Measurements from ENCODE around the gene NAPSA.

Gene NAPSA

GRCh38 chr19:50322234-50322633, 43.2 kb downstream of the NAPSA start:
- Histone ChIP-seq H4K20me1 (ENCODE audit: insufficient read depth, low read length) (0 out of 2 replicates have a peak, but pooled peaks cover 2% of the 10 kb centered on the region), H3K9me3 (ENCODE audit: low read length) (no peaks in the 10 kb centered on the region), H2AFZ (ENCODE audit: low read length) (no peak overlapping the region), H3K79me2 (ENCODE audit: insufficient read depth, low read length) (no peaks in the 10 kb centered on the region), H3F3A (ENCODE audit: insufficient read depth, low read length) (no peaks in the 10 kb centered on the region), H3K4me1 (ENCODE audit: insufficient read depth, low read length, severe bottlenecking) (peaks cover 20% of the 10 kb centered on the region), H3K27me3 (ENCODE audit: insufficient read depth, low read length) (peaks cover 11% of the 10 kb centered on the region), H3K36me3 (ENCODE audit: insufficient read depth, low read length) (0 out of 2 replicates have a peak, but pooled peaks cover 5% of the 10 kb centered on the region), H3K4me2 (ENCODE audit: low read length) (no peak overlapping the region), H3K9ac (ENCODE audit: low read length) (no peak overlapping the region), H3K4me3 (ENCODE audit: low read depth, low read length, poor library complexity, severe bottlenecking) (no peak overlapping the region), H3K9me2 (ENCODE audit: low read depth, low read length) (no peaks in the 10 kb centered on the region), H3K27ac (ENCODE audit: low read depth, low read length, poor library complexity, severe bottlenecking) (no peak overlapping the region)
- TF ChIP-seq, protein P1, sequence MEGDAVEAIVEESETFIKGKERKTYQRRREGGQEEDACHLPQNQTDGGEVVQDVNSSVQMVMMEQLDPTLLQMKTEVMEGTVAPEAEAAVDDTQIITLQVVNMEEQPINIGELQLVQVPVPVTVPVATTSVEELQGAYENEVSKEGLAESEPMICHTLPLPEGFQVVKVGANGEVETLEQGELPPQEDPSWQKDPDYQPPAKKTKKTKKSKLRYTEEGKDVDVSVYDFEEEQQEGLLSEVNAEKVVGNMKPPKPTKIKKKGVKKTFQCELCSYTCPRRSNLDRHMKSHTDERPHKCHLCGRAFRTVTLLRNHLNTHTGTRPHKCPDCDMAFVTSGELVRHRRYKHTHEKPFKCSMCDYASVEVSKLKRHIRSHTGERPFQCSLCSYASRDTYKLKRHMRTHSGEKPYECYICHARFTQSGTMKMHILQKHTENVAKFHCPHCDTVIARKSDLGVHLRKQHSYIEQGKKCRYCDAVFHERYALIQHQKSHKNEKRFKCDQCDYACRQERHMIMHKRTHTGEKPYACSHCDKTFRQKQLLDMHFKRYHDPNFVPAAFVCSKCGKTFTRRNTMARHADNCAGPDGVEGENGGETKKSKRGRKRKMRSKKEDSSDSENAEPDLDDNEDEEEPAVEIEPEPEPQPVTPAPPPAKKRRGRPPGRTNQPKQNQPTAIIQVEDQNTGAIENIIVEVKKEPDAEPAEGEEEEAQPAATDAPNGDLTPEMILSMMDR (IDR thresholded peaks at IDR 0.05; ENCODE audit: low read length) = no peak
- no peak for TF ChIP-seq EZH2 (IDR thresholded peaks at IDR 0.05; ENCODE audit: borderline replicate concordance, low read length)

GRCh38 chr19:50321831-50322230, 43.6 kb downstream of the NAPSA start:
- Histone ChIP-seq H3K9ac (ENCODE audit: low read length) (no peak overlapping the region), H3K79me2 (ENCODE audit: insufficient read depth, low read length) (no peaks in the 10 kb centered on the region), H3K27ac (ENCODE audit: low read depth, low read length, poor library complexity, severe bottlenecking) (no peak overlapping the region), H3K4me2 (ENCODE audit: low read length) (no peak overlapping the region), H3K27me3 (ENCODE audit: insufficient read depth, low read length) (peaks cover 8% of the 10 kb centered on the region; the same call in 1 of the 2 replicates), H3K9me2 (ENCODE audit: low read depth, low read length) (no peaks in the 10 kb centered on the region), H3F3A (ENCODE audit: insufficient read depth, low read length) (no peaks in the 10 kb centered on the region), H2AFZ (ENCODE audit: low read length) (no peak overlapping the region), H4K20me1 (ENCODE audit: insufficient read depth, low read length) (0 out of 2 replicates have a peak, but pooled peaks cover 2% of the 10 kb centered on the region), H3K4me3 (ENCODE audit: low read depth, low read length, poor library complexity, severe bottlenecking) (no peak overlapping the region), H3K36me3 (ENCODE audit: insufficient read depth, low read length) (0 out of 2 replicates have a peak, but pooled peaks cover 5% of the 10 kb centered on the region), H3K4me1 (ENCODE audit: insufficient read depth, low read length, severe bottlenecking) (peaks cover 16% of the 10 kb centered on the region), H3K9me3 (ENCODE audit: low read length) (no peaks in the 10 kb centered on the region)
- TF ChIP-seq, protein P1 (IDR thresholded peaks at IDR 0.05; ENCODE audit: low read length) = no peak
- no peak for TF ChIP-seq EZH2 (IDR thresholded peaks at IDR 0.05; ENCODE audit: borderline replicate concordance, low read length)

GRCh38 chr19:50320596-50320995, 44.8 kb downstream of the NAPSA start:
- H3K27me3 ChIP-seq (ENCODE audit: insufficient read depth, low read length) = no peaks in the 10 kb centered on the region
- H3K9me2 ChIP-seq (ENCODE audit: low read depth, low read length) = no peaks in the 10 kb centered on the region
- H3F3A ChIP-seq (ENCODE audit: insufficient read depth, low read length) = no peaks in the 10 kb centered on the region
- no peak overlapping the region for H3K9ac ChIP-seq (ENCODE audit: low read length)
- 0 out of 2 replicates have a peak, but pooled peaks cover 5% of the 10 kb centered on the region for H3K36me3 ChIP-seq (ENCODE audit: insufficient read depth, low read length)
- peaks cover 4% of the 10 kb centered on the region for H3K4me1 ChIP-seq (ENCODE audit: insufficient read depth, low read length, severe bottlenecking)
- no peak overlapping the region for H3K27ac ChIP-seq (ENCODE audit: low read depth, low read length, poor library complexity, severe bottlenecking)
- 0 out of 2 replicates have a peak, but pooled peaks cover 2% of the 10 kb centered on the region for H4K20me1 ChIP-seq (ENCODE audit: insufficient read depth, low read length)
- TF ChIP-seq, protein P1 (IDR thresholded peaks at IDR 0.05; ENCODE audit: low read length) = no peak
- no peak for TF ChIP-seq EZH2 (IDR thresholded peaks at IDR 0.05; ENCODE audit: borderline replicate concordance, low read length)
- H3K9me3 ChIP-seq (ENCODE audit: low read length) = no peaks in the 10 kb centered on the region
- no peak overlapping the region for H3K4me3 ChIP-seq (ENCODE audit: low read depth, low read length, poor library complexity, severe bottlenecking)
- no peak overlapping the region for H3K4me2 ChIP-seq (ENCODE audit: low read length)
- H3K79me2 ChIP-seq (ENCODE audit: insufficient read depth, low read length) = no peaks in the 10 kb centered on the region
- no peak overlapping the region for H2AFZ ChIP-seq (ENCODE audit: low read length)

All from OCI-LY1 (cell line).